Naive thymus-derived CD8-positive, alpha-beta T cell (primary cell): ENCODE measurements around the gene CHRNG. TPM values are rescaled to one million over a fixed set of nuclear protein-coding genes. Genes with fewer than 3 reads are reported as not detected.
"Not testable (repeated sequence)": the region's sequence is repeated elsewhere in the genome, so short reads cannot be mapped to it uniquely, and the experiment has no call there.

ENCODE experiments used
- ATAC-seq, 2 donors: fragments of 150-1000 bp; cut with Tn5 transposase in 1 of 2; sonication (Bioruptor Pico), chemical (Tn5 transposase) in 1 of 2; 1 replicate in 1 of 2; 2 replicates in 1 of 2; pipeline ENCODE4 v1.10.0; 2021; ENCODE audit warnings: mild to moderate bottlenecking in 2 of 2, moderate library complexity in 2 of 2
- POLR2A ChIA-PET: fragments of 350-600 bp; sonication (Branson Sonifier 250); formaldehyde crosslinking; loops from one replicate; lab custom pipeline; 2021; ENCODE audit warnings: antibody characterized with exemption; lab: Charles Lee
- DNase-seq, 10 donors: peaks; one replicate each; pipeline versions ENCODE4 v3.0.0 to v3.0.0-alpha.2; 2020 to 2022
- H3K27ac Mint-ChIP-seq, 10 donors: one replicate each; pipeline ENCODE4 v1.8.0; 2020 to 2022; ENCODE audit warnings: mild to moderate bottlenecking in 10 of 10, mixed read lengths in 10 of 10, moderate library complexity in 4 of 10, inconsistent platforms in 1 of 10
- H3K27me3 Mint-ChIP-seq, 5 donors: one replicate each; pipeline ENCODE4 v1.8.0; 2021 to 2022; ENCODE audit warnings: mixed read lengths in 5 of 5
- H3K36me3 Mint-ChIP-seq, 3 donors: one replicate each; pipeline ENCODE4 v1.8.0; 2020 to 2022; ENCODE audit warnings: mixed read lengths in 3 of 3, mild to moderate bottlenecking in 2 of 3, inconsistent platforms in 1 of 3
- H3K4me1 Mint-ChIP-seq, 4 donors: one replicate each; pipeline ENCODE4 v1.8.0; 2021 to 2022; ENCODE audit warnings: mixed read lengths in 4 of 4
- H3K4me3 Mint-ChIP-seq, 10 donors: one replicate each; pipeline ENCODE4 v1.8.0; 2020 to 2022; ENCODE audit warnings: mild to moderate bottlenecking in 10 of 10, mixed read lengths in 10 of 10, moderate library complexity in 6 of 10, inconsistent platforms in 1 of 10
- H3K9me3 Mint-ChIP-seq, 9 donors: one replicate each; pipeline ENCODE4 v1.8.0; 2020 to 2022; ENCODE audit warnings: mixed read lengths in 9 of 9, mild to moderate bottlenecking in 3 of 9, inconsistent platforms in 1 of 9, moderate library complexity in 1 of 9
- polyA plus RNA-seq, 3 donors: library from polyadenylated mRNA; unstranded; fragments of 300-500 nt; fragmentation: Illumina TruSeq; gene quantifications; one replicate each; pipeline ENCODE4 v1.2.3, GENCODE V29; 2021
- total RNA-seq, 8 experiments: library from RNA in 2 of 8; stranded (reverse) in 2 of 8; gene quantifications; one replicate each; pipeline ENCODE4 v1.2.3 and lab custom pipeline; 2021 to 2026

CHRNG gene
- total and polyA plus RNA-seq, 5 experiments from 2014 or later, result 0.59 TPM; not detected in 4

DNA sequence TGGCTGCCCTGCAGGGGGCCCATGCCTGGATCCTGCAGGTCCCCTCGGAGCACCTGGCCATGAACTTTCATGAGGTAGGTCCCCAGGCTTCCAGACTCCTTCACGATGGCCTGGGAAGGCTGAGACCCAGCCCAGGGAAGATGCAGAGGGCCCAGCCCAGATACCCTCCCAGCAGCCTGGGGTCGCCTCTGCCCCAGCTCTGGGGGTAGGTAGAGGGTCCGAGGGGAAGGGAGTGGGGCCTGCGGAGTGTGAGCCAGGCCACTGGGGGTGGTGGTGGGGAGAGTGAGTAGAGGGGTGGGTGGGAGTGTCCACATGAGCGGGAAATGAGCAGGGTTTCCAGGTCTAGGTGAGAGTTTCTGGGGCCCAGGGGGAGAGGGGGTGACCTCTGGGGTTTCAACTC is 14.7 kb upstream of the CHRNG start:
- ATAC-seq (no peak), DNase-seq (no peak)
- Mint-ChIP-seq H3K4me3 (peak overlapping the region in 4 of 10 donors; percentile 39 to 56 (median 44)), H3K9me3 (no peaks in the 10 kb centered on the region), H3K27ac (no peak overlapping the region), H3K27me3 (peaks cover 10 to 59% (median 45%) of the 10 kb centered on the region in 5 donors), H3K4me1 (peaks cover 14 to 27% (median 25%) of the 10 kb centered on the region in 4 donors), H3K36me3 (peaks cover 0 to 2% (median 0%) of the 10 kb centered on the region in 3 donors)
- POLR2A ChIA-PET, result no interaction called here

DNA sequence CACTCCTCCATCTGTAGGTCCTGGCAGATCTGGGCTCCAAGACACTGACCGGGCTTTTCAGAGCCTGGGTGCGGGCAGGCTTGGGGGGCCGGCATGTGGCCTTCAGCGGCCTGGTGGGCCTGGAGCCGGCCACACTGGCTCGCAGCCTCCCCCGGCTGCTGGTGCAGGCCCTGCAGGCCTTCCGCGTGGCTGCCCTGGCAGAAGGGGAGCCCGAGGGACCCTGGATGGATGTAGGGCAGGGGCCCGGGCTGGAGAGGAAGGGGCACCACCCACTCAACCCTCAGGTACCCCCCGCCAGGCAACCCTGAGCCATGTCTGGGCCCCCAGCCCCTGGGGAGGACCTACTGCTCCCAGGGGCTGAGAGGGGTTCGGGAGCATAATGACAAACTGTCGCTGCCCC is 14.3 kb upstream of the CHRNG start:
- no peaks in the 10 kb centered on the region for H3K9me3 Mint-ChIP-seq
- peaks cover 10 to 60% (median 43%) of the 10 kb centered on the region in 5 donors for H3K27me3 Mint-ChIP-seq
- POLR2A ChIA-PET, result no interaction called here
- DNase-seq (no peak), ATAC-seq (no peak)
- no peak overlapping the region for H3K27ac Mint-ChIP-seq
- peaks cover 14 to 27% (median 25%) of the 10 kb centered on the region in 4 donors for H3K4me1 Mint-ChIP-seq
- peaks cover 0 to 2% (median 0%) of the 10 kb centered on the region in 3 donors for H3K36me3 Mint-ChIP-seq
- no peak overlapping the region for H3K4me3 Mint-ChIP-seq

DNA sequence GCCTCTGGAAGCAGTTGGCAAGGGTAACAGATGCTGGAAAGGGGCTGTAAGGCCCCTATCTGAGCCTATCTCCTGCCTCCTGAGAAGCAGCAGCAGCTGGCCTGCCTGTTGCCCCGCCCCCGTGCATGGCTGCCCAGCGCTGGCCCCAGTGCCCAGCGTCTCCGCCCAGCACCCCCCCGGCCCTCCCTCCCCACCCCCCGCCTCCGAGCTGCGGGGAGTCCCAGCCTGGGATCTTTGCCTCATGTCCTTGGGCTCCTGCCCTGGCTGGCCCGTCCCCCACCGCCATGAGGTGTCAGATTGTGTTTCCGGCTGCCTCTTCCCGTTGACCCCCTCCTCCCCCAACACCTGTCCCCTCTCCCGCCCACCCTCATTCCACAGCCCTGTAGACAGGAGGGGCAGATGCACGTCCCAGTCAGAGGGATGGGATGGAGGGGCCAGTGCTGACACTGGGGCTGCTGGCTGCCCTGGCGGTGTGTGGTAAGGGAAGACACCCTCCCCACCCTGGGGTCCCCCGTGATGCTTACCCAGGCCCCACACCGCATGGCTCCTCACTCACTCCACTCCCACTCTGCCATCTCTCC is 13.6 kb upstream of the CHRNG start, which contains the start of gene CHRND:
TSS of gene CHRND (plus strand) at position 370 of the 581 bp plus-strand sequence. CDS start at position 426, 56 bp downstream.
- Mint-ChIP-seq H3K36me3 (peaks cover 0 to 2% (median 0%) of the 10 kb centered on the region in 3 donors), H3K4me3 (peak within 1 kb of the TSS in 1 of 10 donors; percentile 33), H3K27me3 (peaks cover 11 to 67% (median 40%) of the 10 kb centered on the region in 5 donors), H3K4me1 (peaks cover 14 to 27% (median 25%) of the 10 kb centered on the region in 4 donors), H3K27ac (peak within 1 kb of the TSS in 1 of 10 donors; percentile 33), H3K9me3 (no peaks in the 10 kb centered on the region)
- POLR2A ChIA-PET, result no interaction called here
- no peak for ATAC-seq
- no peak for DNase-seq

DNA sequence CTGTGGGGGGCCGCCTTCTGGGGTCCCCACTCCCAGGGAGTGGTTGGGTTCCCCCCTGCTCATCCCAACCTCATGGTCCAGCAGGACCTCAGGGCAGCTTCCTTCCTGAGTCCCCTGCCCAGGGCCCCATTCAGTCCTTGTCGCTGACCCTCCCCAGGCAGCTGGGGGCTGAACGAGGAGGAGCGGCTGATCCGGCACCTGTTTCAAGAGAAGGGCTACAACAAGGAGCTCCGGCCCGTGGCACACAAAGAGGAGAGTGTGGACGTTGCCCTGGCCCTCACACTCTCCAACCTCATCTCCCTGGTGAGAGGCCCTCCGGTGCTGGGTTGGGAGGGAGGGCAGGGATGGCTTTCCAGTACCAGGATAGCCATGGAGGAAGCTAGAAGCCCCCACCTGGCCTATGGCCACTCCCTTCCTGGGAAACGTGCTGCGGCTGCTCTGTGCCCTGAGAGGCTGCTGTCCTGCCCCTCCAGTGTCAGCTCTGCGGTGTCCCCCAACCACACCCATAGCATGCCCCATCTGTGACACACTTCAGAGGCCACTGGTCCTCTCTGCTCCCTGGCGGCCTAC is 13.0 kb upstream of the CHRNG start:
- POLR2A ChIA-PET, result no interaction called here
- peak overlapping the region in 1 of 10 donors; percentile 33 for H3K27ac Mint-ChIP-seq
- H3K4me3 Mint-ChIP-seq, result peak overlapping the region in 1 of 10 donors; percentile 33
- H3K4me1 Mint-ChIP-seq, result peaks cover 13 to 26% (median 23%) of the 10 kb centered on the region in 4 donors
- DNase-seq, result peak in 1 of 10 donors; percentile 43
- peaks cover 0 to 2% (median 0%) of the 10 kb centered on the region in 3 donors for H3K36me3 Mint-ChIP-seq
- H3K9me3 Mint-ChIP-seq, result no peaks in the 10 kb centered on the region
- ATAC-seq, result no peak
- H3K27me3 Mint-ChIP-seq, result peaks cover 9 to 65% (median 39%) of the 10 kb centered on the region in 5 donors

DNA sequence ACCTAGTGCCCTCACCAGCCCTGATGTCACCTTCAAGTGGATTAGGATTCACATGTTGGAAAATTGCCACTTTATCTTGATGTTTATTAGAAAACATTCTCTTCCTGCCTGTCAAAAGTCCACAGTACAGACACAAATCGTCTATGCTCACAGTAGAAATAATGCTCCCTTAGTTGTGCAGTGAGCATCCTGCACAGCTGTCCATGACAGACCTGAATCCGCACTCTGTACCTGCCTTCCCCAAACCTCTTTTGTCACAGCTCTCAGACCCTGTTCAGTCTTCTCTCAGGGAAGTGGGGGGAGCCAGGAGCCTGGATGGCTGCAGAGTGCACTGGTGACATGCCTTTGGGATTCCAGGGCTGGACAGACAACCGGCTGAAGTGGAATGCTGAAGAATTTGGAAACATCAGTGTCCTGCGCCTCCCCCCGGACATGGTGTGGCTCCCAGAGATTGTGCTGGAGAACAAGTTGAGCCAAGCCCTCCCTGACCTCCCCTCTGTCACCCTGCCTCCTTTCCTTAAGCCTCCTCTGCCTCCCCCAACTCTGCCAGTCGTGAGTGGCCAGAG is 11.5 kb upstream of the CHRNG start:
- ATAC-seq (no peak), DNase-seq (no peak)
- no peaks in the 10 kb centered on the region for H3K9me3 Mint-ChIP-seq
- H3K4me1 Mint-ChIP-seq, result peaks cover 11 to 25% (median 20%) of the 10 kb centered on the region in 4 donors
- peaks cover 0 to 2% (median 0%) of the 10 kb centered on the region in 3 donors for H3K36me3 Mint-ChIP-seq
- POLR2A ChIA-PET, result no interaction called here
- peak overlapping the region in 3 of 10 donors; percentile 29 to 70 (median 47) for H3K27ac Mint-ChIP-seq
- peak overlapping the region in 3 of 10 donors; percentile 45 to 67 (median 47) for H3K4me3 Mint-ChIP-seq
- H3K27me3 Mint-ChIP-seq, result peaks cover 8 to 60% (median 37%) of the 10 kb centered on the region in 5 donors

DNA sequence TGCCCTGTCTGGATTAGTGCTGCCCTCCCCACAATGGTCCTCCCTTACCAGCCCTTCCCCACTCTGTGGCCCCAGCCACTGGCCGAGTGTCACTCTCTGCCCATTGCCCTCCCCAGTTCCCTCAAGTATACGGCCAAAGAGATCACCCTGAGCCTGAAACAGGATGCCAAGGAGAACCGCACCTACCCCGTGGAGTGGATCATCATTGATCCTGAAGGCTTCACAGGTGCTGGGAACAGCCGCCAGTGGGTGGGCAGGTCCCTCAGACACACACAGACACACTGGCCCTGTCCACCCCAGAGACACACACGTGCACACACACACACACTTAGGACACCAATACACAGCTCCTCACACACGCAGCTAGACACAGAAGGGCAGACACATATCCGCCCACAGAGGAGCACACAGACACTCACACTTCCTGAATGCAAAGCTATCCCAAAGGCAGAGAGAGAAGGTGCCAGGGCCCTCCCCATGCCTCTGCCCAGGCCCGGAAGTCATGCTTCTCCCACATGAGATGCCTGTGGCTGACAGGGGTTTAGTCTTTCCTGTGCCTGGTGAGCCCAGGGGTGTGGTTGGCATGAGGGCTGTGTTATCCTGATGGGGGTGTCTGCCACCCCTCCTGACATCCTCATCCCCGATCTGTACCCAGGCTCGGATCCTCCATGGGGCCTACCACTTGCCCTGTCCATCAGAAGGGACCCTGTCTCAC is 10.6 kb upstream of the CHRNG start:
- H3K27ac Mint-ChIP-seq, result peak overlapping the region in 8 of 10 donors; percentile 18 to 70 (median 42)
- no peaks in the 10 kb centered on the region for H3K36me3 Mint-ChIP-seq
- peaks cover 6 to 63% (median 33%) of the 10 kb centered on the region in 5 donors for H3K27me3 Mint-ChIP-seq
- peak overlapping the region in 7 of 10 donors; percentile 9 to 67 (median 31) for H3K4me3 Mint-ChIP-seq
- peaks cover 8 to 21% (median 16%) of the 10 kb centered on the region in 4 donors for H3K4me1 Mint-ChIP-seq
- POLR2A ChIA-PET, result no interaction called here
- no peaks in the 10 kb centered on the region for H3K9me3 Mint-ChIP-seq
- ATAC-seq (peak; percentile 61 to 69), DNase-seq (peak in 1 of 10 donors; percentile 6)

DNA sequence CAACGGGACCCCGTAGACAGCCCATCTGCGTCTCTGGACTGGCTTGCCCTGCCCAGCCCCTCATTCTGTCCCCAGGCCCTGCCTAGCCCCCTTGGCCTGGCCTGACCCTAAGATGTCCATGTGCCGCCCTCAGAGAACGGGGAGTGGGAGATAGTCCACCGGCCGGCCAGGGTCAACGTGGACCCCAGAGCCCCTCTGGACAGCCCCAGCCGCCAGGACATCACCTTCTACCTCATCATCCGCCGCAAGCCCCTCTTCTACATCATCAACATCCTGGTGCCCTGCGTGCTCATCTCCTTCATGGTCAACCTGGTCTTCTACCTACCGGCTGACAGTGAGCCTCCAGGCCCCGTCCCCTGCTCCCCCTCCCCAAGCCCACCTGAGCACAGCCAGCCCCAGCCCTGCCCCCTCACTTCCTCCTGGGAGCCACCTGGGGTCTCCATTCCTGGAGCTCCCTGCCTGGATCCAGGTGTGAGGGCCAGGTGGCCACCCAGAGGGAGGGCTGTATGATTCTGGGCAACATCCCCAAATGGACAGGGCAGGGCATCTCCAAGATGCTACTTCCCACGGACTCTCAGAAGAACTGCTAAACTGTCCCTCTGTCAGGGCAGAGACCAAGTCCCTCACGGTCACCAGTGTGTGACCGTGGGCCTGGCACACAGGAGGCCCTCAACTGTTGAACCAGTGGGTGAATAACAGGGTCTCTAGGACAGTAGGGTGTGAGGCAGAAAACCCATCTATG is 9.5 kb upstream of the CHRNG start:
- H3K9me3 Mint-ChIP-seq, result no peaks in the 10 kb centered on the region
- H3K27me3 Mint-ChIP-seq, result peaks cover 5 to 57% (median 26%) of the 10 kb centered on the region in 5 donors
- no peak for ATAC-seq
- no peak overlapping the region for H3K4me3 Mint-ChIP-seq
- H3K27ac Mint-ChIP-seq, result peak overlapping the region in 1 of 10 donors; percentile 62
- DNase-seq, result peak in 1 of 10 donors; percentile 53
- H3K4me1 Mint-ChIP-seq, result peaks cover 8 to 17% (median 14%) of the 10 kb centered on the region in 4 donors
- POLR2A ChIA-PET, result no interaction called here
- no peaks in the 10 kb centered on the region for H3K36me3 Mint-ChIP-seq

DNA sequence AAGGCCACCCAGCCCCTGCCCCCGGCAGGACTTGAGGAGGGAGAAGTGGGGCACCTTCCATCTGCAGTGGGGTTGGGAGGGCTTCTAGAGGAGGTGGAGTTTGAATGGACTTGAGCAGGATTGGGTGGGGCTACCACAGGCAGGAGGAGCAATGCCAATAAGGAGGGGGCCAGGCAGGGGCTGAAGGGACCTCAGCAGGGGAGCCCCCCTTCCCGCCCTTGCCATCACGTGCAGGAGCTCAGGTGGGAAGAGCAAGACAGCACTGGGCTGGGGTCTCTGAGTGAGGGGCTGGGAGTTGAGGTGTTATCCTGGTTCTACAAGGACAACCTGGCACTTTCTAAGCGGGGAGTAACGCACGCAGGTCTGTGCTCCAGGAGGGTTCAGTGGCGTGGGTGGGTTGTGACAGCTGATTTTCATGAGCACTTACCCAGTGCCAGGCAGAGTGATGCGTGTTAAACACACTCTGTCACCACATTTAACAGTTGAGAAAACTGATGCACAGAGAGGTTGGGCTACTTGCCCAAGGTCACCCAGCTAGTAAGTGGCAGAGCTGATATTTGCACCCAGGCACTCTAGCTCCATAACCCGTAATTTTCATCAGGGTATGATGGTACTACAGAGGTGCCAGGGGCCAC is 8.7 kb upstream of the CHRNG start:
- POLR2A ChIA-PET, result no interaction called here
- no peak for ATAC-seq
- DNase-seq, result no peak
- Mint-ChIP-seq H3K4me3 (no peak overlapping the region), H3K27ac (no peak overlapping the region), H3K4me1 (peaks cover 8 to 17% (median 14%) of the 10 kb centered on the region in 4 donors), H3K36me3 (no peaks in the 10 kb centered on the region), H3K9me3 (no peaks in the 10 kb centered on the region), H3K27me3 (peaks cover 5 to 57% (median 26%) of the 10 kb centered on the region in 5 donors)

DNA sequence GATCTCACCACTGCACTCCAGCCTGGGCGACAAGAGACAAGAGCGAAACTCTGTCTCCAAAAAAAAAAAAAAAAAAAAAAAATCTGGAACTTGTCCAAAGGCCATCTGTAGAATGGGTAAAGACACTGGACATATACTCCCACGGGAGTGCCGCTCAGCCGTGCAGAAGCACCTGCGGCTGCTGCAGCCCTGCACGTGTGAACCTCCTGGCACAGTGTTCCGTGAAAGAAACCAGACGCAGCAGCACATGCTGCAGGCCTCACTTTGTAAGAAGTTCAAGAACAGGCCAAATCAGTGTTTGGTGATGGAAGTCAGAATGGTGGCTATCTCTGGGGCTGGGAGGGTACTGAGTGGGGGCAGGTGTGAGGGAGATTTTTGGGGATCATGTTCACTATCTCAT is 7.1 kb upstream of the CHRNG start:
- H3K9me3 Mint-ChIP-seq, result no peaks in the 10 kb centered on the region
- no peak overlapping the region for H3K4me3 Mint-ChIP-seq
- H3K27me3 Mint-ChIP-seq, result peaks cover 7 to 41% (median 18%) of the 10 kb centered on the region in 5 donors
- no peak for DNase-seq
- no peaks in the 10 kb centered on the region for H3K36me3 Mint-ChIP-seq
- H3K4me1 Mint-ChIP-seq, result peaks cover 10 to 17% (median 14%) of the 10 kb centered on the region in 4 donors
- POLR2A ChIA-PET, result no interaction called here
- H3K27ac Mint-ChIP-seq, result no peak overlapping the region
- no peak for ATAC-seq

DNA sequence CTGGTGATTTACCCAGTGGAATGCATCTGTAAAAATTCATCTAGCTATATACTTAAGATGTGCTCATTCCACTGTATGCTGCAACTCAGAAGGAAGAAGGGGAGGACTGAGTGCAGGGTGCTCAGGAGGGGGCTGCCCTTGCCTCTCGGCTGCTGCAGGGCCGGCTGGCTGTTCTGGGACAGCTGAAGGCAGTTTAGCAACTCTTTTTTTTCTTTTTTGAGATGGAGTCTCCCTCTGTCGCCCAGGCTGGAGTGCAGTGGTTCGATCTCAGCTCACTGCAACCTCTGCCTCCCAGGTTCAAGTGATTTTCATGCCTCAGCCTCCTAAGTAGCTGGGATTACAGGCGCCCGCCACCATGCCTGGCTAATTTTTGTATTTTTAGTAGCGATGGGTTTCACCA is 6.7 kb upstream of the CHRNG start:
- H3K36me3 Mint-ChIP-seq, POLR2A ChIA-PET, H3K4me3 Mint-ChIP-seq, H3K9me3 Mint-ChIP-seq, H3K27ac Mint-ChIP-seq, ATAC-seq, DNase-seq: not testable (repeated sequence)
- Mint-ChIP-seq H3K4me1 (peaks cover 10 to 15% (median 13%) of the 10 kb centered on the region in 4 donors), H3K27me3 (peaks cover 7 to 41% (median 16%) of the 10 kb centered on the region in 5 donors)

DNA sequence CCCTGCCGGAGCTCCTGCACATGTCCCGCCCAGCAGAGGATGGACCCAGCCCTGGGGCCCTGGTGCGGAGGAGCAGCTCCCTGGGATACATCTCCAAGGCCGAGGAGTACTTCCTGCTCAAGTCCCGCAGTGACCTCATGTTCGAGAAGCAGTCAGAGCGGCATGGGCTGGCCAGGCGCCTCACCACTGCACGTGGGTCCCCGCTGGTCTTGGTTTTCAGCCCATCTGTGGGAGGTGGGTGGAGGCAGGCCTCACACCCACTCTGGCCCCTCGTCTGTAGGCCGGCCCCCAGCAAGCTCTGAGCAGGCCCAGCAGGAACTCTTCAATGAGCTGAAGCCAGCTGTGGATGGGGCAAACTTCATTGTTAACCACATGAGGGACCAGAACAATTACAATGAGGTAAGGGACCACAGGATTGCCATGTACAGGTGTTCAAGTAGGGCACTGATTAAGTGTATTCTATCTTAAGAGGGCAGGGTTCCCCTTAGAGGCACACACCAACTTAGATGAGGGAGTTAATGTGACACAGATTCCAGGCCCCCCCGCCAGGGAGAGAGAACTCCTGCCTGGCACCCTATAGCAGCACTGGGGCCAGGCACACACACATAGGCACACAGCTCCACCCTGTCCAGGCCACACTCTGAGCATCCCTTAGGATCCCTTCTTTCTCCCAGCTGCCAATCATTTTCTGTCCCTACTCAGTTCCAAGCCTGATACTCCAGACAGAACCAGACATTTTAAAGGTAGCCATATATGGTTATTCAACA is 5.4 kb upstream of the CHRNG start:
- POLR2A ChIA-PET, result no interaction called here
- H3K9me3 Mint-ChIP-seq, result no peaks in the 10 kb centered on the region
- peaks cover 5 to 14% (median 10%) of the 10 kb centered on the region in 4 donors for H3K4me1 Mint-ChIP-seq
- peaks cover 3 to 28% (median 7%) of the 10 kb centered on the region in 5 donors for H3K27me3 Mint-ChIP-seq
- DNase-seq (no peak), ATAC-seq (no peak)
- no peaks in the 10 kb centered on the region for H3K36me3 Mint-ChIP-seq
- H3K4me3 Mint-ChIP-seq, result no peak overlapping the region
- no peak overlapping the region for H3K27ac Mint-ChIP-seq
